ENCODE measurements around the gene IMPG2. TPM values are rescaled to one million over a fixed set of nuclear protein-coding genes. Genes with fewer than 3 reads are reported as not detected.

IMPG2 gene
- total RNA-seq, 1 donor from 2014 or later = 2.6 TPM

- no peak overlapping the region for H3K27ac ChIP-seq (ENCODE audit: low read depth, low read length)
- no peaks in the 10 kb centered on the region for H3K4me1 ChIP-seq (ENCODE audit: control insufficient read depth in 3 of 3, insufficient read depth in 3 of 3, low read length in 3 of 3)
- no peak overlapping the region for H3K4me3 ChIP-seq (ENCODE audit: low read length in 3 of 3)
- no peaks in the 10 kb centered on the region for H3K36me3 ChIP-seq (ENCODE audit: control insufficient read depth in 3 of 3, insufficient read depth in 3 of 3, low read length in 3 of 3)
- H3K27me3 ChIP-seq (ENCODE audit: control insufficient read depth in 3 of 3, insufficient read depth in 3 of 3, low read length in 3 of 3) = no peaks in the 10 kb centered on the region
- no peak overlapping the region for H3K9ac ChIP-seq (ENCODE audit: low read depth in 1 of 3, low read length in 3 of 3)
- no peaks in the 10 kb centered on the region for H3K9me3 ChIP-seq (ENCODE audit: control insufficient read depth in 3 of 3, low read length in 3 of 3)
Observed at GRCh38 chr3:101248736-101249135, 71.6 kb downstream of the IMPG2 start.

GRCh38 chr3:101244212-101244575, 76.2 kb downstream of the IMPG2 start:
- no peaks in the 10 kb centered on the region for H3K4me1 ChIP-seq (ENCODE audit: control insufficient read depth in 3 of 3, insufficient read depth in 3 of 3, low read length in 3 of 3)
- H3K36me3 ChIP-seq (ENCODE audit: control insufficient read depth in 3 of 3, insufficient read depth in 3 of 3, low read length in 3 of 3) = no peaks in the 10 kb centered on the region
- H3K9ac ChIP-seq (ENCODE audit: low read depth in 1 of 3, low read length in 3 of 3) = no peak overlapping the region
- H3K4me3 ChIP-seq (ENCODE audit: low read length in 3 of 3) = no peak overlapping the region
- no peaks in the 10 kb centered on the region for H3K9me3 ChIP-seq (ENCODE audit: control insufficient read depth in 3 of 3, low read length in 3 of 3)
- no peaks in the 10 kb centered on the region for H3K27me3 ChIP-seq (ENCODE audit: control insufficient read depth in 3 of 3, insufficient read depth in 3 of 3, low read length in 3 of 3)
- H3K27ac ChIP-seq (ENCODE audit: low read depth, low read length) = no peak overlapping the region

- Histone ChIP-seq H3K9me3 (ENCODE audit: control insufficient read depth in 3 of 3, low read length in 3 of 3) (no peaks in the 10 kb centered on the region), H3K36me3 (ENCODE audit: control insufficient read depth in 3 of 3, insufficient read depth in 3 of 3, low read length in 3 of 3) (no peaks in the 10 kb centered on the region), H3K27me3 (ENCODE audit: control insufficient read depth in 3 of 3, insufficient read depth in 3 of 3, low read length in 3 of 3) (no peaks in the 10 kb centered on the region), H3K27ac (ENCODE audit: low read depth, low read length) (no peak overlapping the region), H3K4me1 (ENCODE audit: control insufficient read depth in 3 of 3, insufficient read depth in 3 of 3, low read length in 3 of 3) (no peaks in the 10 kb centered on the region), H3K9ac (ENCODE audit: low read depth in 1 of 3, low read length in 3 of 3) (no peak overlapping the region), H3K4me3 (ENCODE audit: low read length in 3 of 3) (no peak overlapping the region)
Observed at GRCh38 chr3:101243285-101244211, 76.8 kb downstream of the IMPG2 start.

- no peak overlapping the region for H3K9ac ChIP-seq (ENCODE audit: low read depth in 1 of 3, low read length in 3 of 3)
- H3K36me3 ChIP-seq (ENCODE audit: control insufficient read depth in 3 of 3, insufficient read depth in 3 of 3, low read length in 3 of 3) = no peaks in the 10 kb centered on the region
- no peaks in the 10 kb centered on the region for H3K27me3 ChIP-seq (ENCODE audit: control insufficient read depth in 3 of 3, insufficient read depth in 3 of 3, low read length in 3 of 3)
- no peaks in the 10 kb centered on the region for H3K9me3 ChIP-seq (ENCODE audit: control insufficient read depth in 3 of 3, low read length in 3 of 3)
- no peaks in the 10 kb centered on the region for H3K4me1 ChIP-seq (ENCODE audit: control insufficient read depth in 3 of 3, insufficient read depth in 3 of 3, low read length in 3 of 3)
- no peak overlapping the region for H3K4me3 ChIP-seq (ENCODE audit: low read length in 3 of 3)
- no peak overlapping the region for H3K27ac ChIP-seq (ENCODE audit: low read depth, low read length)
Observed at GRCh38 chr3:101240719-101241399, 79.5 kb downstream of the IMPG2 start.

GRCh38 chr3:101235048-101235447, 85.3 kb downstream of the IMPG2 start:
- no peak overlapping the region for H3K4me3 ChIP-seq (ENCODE audit: low read length in 3 of 3)
- H3K27me3 ChIP-seq (ENCODE audit: control insufficient read depth in 3 of 3, insufficient read depth in 3 of 3, low read length in 3 of 3) = no peaks in the 10 kb centered on the region
- no peak overlapping the region for H3K9ac ChIP-seq (ENCODE audit: low read depth in 1 of 3, low read length in 3 of 3)
- no peaks in the 10 kb centered on the region for H3K36me3 ChIP-seq (ENCODE audit: control insufficient read depth in 3 of 3, insufficient read depth in 3 of 3, low read length in 3 of 3)
- no peak overlapping the region for H3K27ac ChIP-seq (ENCODE audit: low read depth, low read length)
- H3K4me1 ChIP-seq (ENCODE audit: control insufficient read depth in 3 of 3, insufficient read depth in 3 of 3, low read length in 3 of 3) = no peaks in the 10 kb centered on the region
- no peaks in the 10 kb centered on the region for H3K9me3 ChIP-seq (ENCODE audit: control insufficient read depth in 3 of 3, low read length in 3 of 3)

- no peaks in the 10 kb centered on the region for H3K9me3 ChIP-seq (ENCODE audit: control insufficient read depth in 3 of 3, low read length in 3 of 3)
- H3K36me3 ChIP-seq (ENCODE audit: control insufficient read depth in 3 of 3, insufficient read depth in 3 of 3, low read length in 3 of 3) = no peaks in the 10 kb centered on the region
- H3K4me1 ChIP-seq (ENCODE audit: control insufficient read depth in 3 of 3, insufficient read depth in 3 of 3, low read length in 3 of 3) = no peaks in the 10 kb centered on the region
- H3K27me3 ChIP-seq (ENCODE audit: control insufficient read depth in 3 of 3, insufficient read depth in 3 of 3, low read length in 3 of 3) = no peaks in the 10 kb centered on the region
- no peak overlapping the region for H3K27ac ChIP-seq (ENCODE audit: low read depth, low read length)
- H3K4me3 ChIP-seq (ENCODE audit: low read length in 3 of 3) = no peak overlapping the region
- no peak overlapping the region for H3K9ac ChIP-seq (ENCODE audit: low read depth in 1 of 3, low read length in 3 of 3)
Observed at GRCh38 chr3:101230618-101231017, 89.8 kb downstream of the IMPG2 start.

GRCh38 chr3:101229681-101230080, 90.7 kb downstream of the IMPG2 start:
- no peak overlapping the region for H3K4me3 ChIP-seq (ENCODE audit: low read length in 3 of 3)
- no peaks in the 10 kb centered on the region for H3K27me3 ChIP-seq (ENCODE audit: control insufficient read depth in 3 of 3, insufficient read depth in 3 of 3, low read length in 3 of 3)
- no peak overlapping the region for H3K9ac ChIP-seq (ENCODE audit: low read depth in 1 of 3, low read length in 3 of 3)
- H3K36me3 ChIP-seq (ENCODE audit: control insufficient read depth in 3 of 3, insufficient read depth in 3 of 3, low read length in 3 of 3) = no peaks in the 10 kb centered on the region
- no peaks in the 10 kb centered on the region for H3K4me1 ChIP-seq (ENCODE audit: control insufficient read depth in 3 of 3, insufficient read depth in 3 of 3, low read length in 3 of 3)
- no peak overlapping the region for H3K27ac ChIP-seq (ENCODE audit: low read depth, low read length)
- no peaks in the 10 kb centered on the region for H3K9me3 ChIP-seq (ENCODE audit: control insufficient read depth in 3 of 3, low read length in 3 of 3)

- H3K4me3 ChIP-seq (ENCODE audit: low read length in 3 of 3) = no peak overlapping the region
- no peaks in the 10 kb centered on the region for H3K4me1 ChIP-seq (ENCODE audit: control insufficient read depth in 3 of 3, insufficient read depth in 3 of 3, low read length in 3 of 3)
- H3K27ac ChIP-seq (ENCODE audit: low read depth, low read length) = no peak overlapping the region
- no peaks in the 10 kb centered on the region for H3K36me3 ChIP-seq (ENCODE audit: control insufficient read depth in 3 of 3, insufficient read depth in 3 of 3, low read length in 3 of 3)
- no peaks in the 10 kb centered on the region for H3K9me3 ChIP-seq (ENCODE audit: control insufficient read depth in 3 of 3, low read length in 3 of 3)
- no peaks in the 10 kb centered on the region for H3K27me3 ChIP-seq (ENCODE audit: control insufficient read depth in 3 of 3, insufficient read depth in 3 of 3, low read length in 3 of 3)
- no peak overlapping the region for H3K9ac ChIP-seq (ENCODE audit: low read depth in 1 of 3, low read length in 3 of 3)
Observed at GRCh38 chr3:101228441-101228840, 91.9 kb downstream of the IMPG2 start.

- H3K36me3 ChIP-seq (ENCODE audit: control insufficient read depth in 3 of 3, insufficient read depth in 3 of 3, low read length in 3 of 3) = no peaks in the 10 kb centered on the region
- peaks cover 0 to 3% (median 0%) of the 10 kb centered on the region in 3 donors for H3K9me3 ChIP-seq (ENCODE audit: control insufficient read depth in 3 of 3, low read length in 3 of 3)
- no peak overlapping the region for H3K27ac ChIP-seq (ENCODE audit: low read depth, low read length)
- no peaks in the 10 kb centered on the region for H3K4me1 ChIP-seq (ENCODE audit: control insufficient read depth in 3 of 3, insufficient read depth in 3 of 3, low read length in 3 of 3)
- no peaks in the 10 kb centered on the region for H3K27me3 ChIP-seq (ENCODE audit: control insufficient read depth in 3 of 3, insufficient read depth in 3 of 3, low read length in 3 of 3)
- H3K9ac ChIP-seq (ENCODE audit: low read depth in 1 of 3, low read length in 3 of 3) = no peak overlapping the region
- H3K4me3 ChIP-seq (ENCODE audit: low read length in 3 of 3) = no peak overlapping the region
Observed at GRCh38 chr3:101224739-101225138, 95.6 kb downstream of the IMPG2 start.

GRCh38 chr3:101223016-101223415, 97.4 kb downstream of the IMPG2 start:
- Histone ChIP-seq H3K36me3 (ENCODE audit: control insufficient read depth in 3 of 3, insufficient read depth in 3 of 3, low read length in 3 of 3) (no peaks in the 10 kb centered on the region), H3K27ac (ENCODE audit: low read depth, low read length) (no peak overlapping the region), H3K4me1 (ENCODE audit: control insufficient read depth in 3 of 3, insufficient read depth in 3 of 3, low read length in 3 of 3) (no peaks in the 10 kb centered on the region), H3K9me3 (ENCODE audit: control insufficient read depth in 3 of 3, low read length in 3 of 3) (peaks cover 0 to 4% (median 3%) of the 10 kb centered on the region in 3 donors), H3K9ac (ENCODE audit: low read depth in 1 of 3, low read length in 3 of 3) (no peak overlapping the region), H3K27me3 (ENCODE audit: control insufficient read depth in 3 of 3, insufficient read depth in 3 of 3, low read length in 3 of 3) (no peaks in the 10 kb centered on the region), H3K4me3 (ENCODE audit: low read length in 3 of 3) (no peak overlapping the region)
